Brain microvascular endothelial cell (primary cell): ENCODE results near the gene SCUBE1.

Experiments
- DNase-seq: peaks from one replicate; pipeline ENCODE4 v3.0.0-alpha.2; 2020
- H3K27ac ChIP-seq: fragments of 250-450 bp; sonication (Bioruptor Pico); 2 replicates; pipeline ENCODE4 v1.5.1; 2020; ENCODE audit warnings: mild to moderate bottlenecking, moderate library complexity
- H3K27me3 ChIP-seq: fragments of 250-450 bp; sonication (Bioruptor Pico); replicated peaks from 2 replicates; pipeline ENCODE4 v1.5.1; 2020; ENCODE audit warnings: mild to moderate bottlenecking
- H3K36me3 ChIP-seq: fragments of 250-450 bp; sonication (Bioruptor Pico); replicated peaks from 2 replicates; pipeline ENCODE4 v1.5.1; 2020; ENCODE audit warnings: mild to moderate bottlenecking
- H3K4me3 ChIP-seq: 2 replicates; pipeline ENCODE4 v1.5.1; 2011; ENCODE audit warnings: low read depth, mild to moderate bottlenecking, control low read depth, low read length, moderate library complexity
- in situ Hi-C: cut with HindIII; loops from 2 replicates; pipeline ENCODE4 v1.10.0; 2017; ENCODE audit warnings: low sequenced_read_pairs, low pct_ligation_motif_present
- TF ChIP-seq, protein P1 (sequence below): IDR thresholded peaks from 2 replicates; pipeline ENCODE4 v1.5.1; 2011; ENCODE audit warnings: low read depth, mild to moderate bottlenecking, moderate library complexity, low read length, control low read depth, inconsistent platforms; ENCODE audit errors: missing control alignments

Gene SCUBE1

DNA sequence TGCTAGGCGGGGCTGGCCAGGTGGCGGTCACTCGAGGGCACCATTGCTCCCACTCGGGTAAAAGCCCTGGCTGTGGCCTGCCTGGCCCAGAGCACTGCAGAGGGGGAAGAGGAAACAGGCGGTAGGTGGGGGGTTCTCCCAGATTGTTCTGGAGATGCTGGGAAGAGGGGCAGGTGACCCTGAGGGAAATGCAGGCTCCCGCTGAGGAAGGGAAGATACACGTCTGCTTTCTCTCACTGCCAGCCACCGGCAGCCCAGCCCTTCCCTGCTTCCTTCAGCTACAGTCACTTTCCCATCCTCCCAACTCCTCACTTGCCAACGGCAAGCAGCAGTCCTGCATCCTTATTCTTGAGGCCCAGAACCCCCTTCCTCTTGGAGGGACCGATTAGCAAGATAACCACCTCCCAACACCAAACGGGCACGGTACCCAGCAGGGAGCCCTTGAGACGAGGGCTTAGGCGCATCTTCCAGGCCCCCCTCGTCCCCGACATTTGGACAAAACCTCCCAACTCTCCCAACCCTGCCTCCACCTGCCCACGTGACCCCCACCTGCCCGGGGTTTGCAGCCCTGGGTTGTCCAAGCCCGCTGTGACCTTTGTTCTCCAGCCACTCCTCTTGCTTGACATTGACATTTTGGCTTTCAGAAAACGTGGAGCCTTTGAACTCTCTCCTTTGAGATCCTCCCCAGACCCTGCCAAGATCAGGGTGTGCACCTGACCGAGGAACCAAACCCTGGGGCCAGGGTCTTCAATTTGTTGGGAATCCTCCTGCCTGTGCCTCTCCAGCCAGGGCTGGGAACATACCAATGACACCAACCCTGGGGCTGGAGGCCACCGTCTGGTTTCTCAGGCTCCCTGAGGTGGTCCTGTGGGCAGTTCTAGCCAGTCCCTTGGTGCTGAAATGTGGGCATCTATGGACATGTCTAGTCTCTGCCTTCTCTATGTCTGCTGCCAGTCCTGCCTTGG lies 107.4 kb downstream of the SCUBE1 start:
- TF ChIP-seq, protein P1, sequence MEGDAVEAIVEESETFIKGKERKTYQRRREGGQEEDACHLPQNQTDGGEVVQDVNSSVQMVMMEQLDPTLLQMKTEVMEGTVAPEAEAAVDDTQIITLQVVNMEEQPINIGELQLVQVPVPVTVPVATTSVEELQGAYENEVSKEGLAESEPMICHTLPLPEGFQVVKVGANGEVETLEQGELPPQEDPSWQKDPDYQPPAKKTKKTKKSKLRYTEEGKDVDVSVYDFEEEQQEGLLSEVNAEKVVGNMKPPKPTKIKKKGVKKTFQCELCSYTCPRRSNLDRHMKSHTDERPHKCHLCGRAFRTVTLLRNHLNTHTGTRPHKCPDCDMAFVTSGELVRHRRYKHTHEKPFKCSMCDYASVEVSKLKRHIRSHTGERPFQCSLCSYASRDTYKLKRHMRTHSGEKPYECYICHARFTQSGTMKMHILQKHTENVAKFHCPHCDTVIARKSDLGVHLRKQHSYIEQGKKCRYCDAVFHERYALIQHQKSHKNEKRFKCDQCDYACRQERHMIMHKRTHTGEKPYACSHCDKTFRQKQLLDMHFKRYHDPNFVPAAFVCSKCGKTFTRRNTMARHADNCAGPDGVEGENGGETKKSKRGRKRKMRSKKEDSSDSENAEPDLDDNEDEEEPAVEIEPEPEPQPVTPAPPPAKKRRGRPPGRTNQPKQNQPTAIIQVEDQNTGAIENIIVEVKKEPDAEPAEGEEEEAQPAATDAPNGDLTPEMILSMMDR, result no peak
- Histone ChIP-seq H3K36me3 (no peaks in the 10 kb centered on the region), H3K4me3 (no peak overlapping the region), H3K27me3 (peaks cover 28% of the 10 kb centered on the region), H3K27ac (no peak overlapping the region)
- in situ Hi-C loops, result no loop called here
- DNase-seq, result no peak

DNA sequence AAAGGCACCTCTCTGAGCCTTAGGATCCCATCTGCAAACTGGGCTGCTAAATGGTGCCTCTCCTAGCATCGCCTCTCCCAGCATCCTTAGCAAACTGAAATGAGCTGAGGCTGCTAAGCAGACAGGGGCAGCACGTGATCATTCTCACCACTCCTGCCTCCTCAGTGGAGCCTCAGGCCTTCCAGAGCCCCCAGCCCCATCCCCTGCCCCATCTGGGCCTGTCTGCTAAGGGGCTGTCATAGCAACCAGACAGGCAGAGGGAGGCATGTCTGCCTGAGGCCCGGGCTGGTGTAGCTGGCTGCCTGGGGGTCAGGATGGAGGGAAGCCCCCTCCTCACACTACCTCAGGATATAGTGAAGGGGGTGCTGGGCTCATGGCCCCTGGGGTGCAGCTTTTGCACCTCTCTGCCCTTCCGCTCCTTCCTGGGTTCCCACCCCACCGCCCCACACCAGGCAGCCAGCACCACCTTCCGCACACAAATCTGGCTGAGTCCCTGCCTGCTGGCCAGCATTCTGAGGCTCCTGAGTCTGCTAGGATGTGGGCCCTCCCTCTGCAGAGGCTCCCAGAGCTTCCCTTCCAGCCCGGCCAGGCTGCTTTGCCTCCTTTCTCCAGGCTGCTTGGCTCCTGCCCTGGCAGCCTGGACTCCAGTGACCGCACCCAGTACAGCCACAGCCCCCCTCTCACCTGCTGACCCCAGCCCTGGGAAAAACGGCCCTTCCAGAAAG lies 108.7 kb downstream of the SCUBE1 start:
- in situ Hi-C loops, result no loop called here

DNA sequence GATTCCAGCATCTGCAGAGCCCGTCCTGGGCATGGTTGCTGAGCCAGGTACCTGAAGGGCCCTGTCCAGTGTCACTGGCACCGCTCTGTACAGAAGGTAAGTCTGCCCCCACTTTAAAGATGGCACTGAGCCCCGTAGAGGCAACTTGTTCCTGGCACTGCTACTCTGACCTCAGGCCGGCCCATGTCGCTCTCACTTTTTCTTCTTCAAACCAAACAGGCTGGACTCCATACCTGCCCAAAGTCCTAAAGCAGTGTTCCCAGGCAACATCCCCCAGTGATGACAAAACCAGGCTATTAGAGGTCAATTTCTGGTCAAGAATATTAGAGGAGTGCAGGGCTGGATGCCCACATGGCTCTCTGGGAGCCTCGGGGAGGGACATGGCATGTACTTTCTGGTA lies 109.6 kb downstream of the SCUBE1 start:
- Histone ChIP-seq H3K36me3 (no peaks in the 10 kb centered on the region), H3K27me3 (peaks cover 24% of the 10 kb centered on the region), H3K4me3 (no peak overlapping the region), H3K27ac (no peak overlapping the region)
- no peak for DNase-seq
- TF ChIP-seq, protein P1, result no peak
- in situ Hi-C loops, result no loop called here

More for the DNA sequence above, 108.7 kb downstream of the SCUBE1 start:
- H3K27me3 ChIP-seq, result peaks cover 28% of the 10 kb centered on the region
- no peaks in the 10 kb centered on the region for H3K36me3 ChIP-seq
- no peak overlapping the region for H3K27ac ChIP-seq
- no peak for DNase-seq
- TF ChIP-seq, protein P1, result no peak
- H3K4me3 ChIP-seq, result no peak overlapping the region

DNA sequence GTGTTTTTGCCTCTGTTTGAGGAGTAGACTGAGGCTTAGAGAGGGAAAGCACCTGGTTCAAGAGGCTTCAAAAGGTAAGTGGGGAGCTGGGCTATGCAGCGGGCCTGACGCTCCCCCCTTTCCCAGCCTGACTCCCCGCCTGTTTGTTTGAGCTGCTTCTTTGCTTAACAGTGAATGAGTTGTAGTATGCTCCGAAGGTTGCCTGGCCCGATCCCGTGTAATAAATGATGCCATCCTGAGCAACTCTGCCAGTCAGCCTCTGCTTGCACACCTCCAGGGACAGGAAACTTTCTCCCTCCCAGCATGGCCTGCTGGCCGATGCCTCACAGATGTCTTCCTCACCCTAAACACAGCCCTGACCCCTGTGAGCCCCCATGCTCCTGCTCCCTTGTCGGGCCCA lies 110.7 kb downstream of the SCUBE1 start:
- Histone ChIP-seq H3K4me3 (no peak overlapping the region), H3K36me3 (no peaks in the 10 kb centered on the region), H3K27me3 (peaks cover 24% of the 10 kb centered on the region), H3K27ac (no peak overlapping the region)
- TF ChIP-seq, protein P1, result no peak
- in situ Hi-C loops, result no loop called here
- no peak for DNase-seq

DNA sequence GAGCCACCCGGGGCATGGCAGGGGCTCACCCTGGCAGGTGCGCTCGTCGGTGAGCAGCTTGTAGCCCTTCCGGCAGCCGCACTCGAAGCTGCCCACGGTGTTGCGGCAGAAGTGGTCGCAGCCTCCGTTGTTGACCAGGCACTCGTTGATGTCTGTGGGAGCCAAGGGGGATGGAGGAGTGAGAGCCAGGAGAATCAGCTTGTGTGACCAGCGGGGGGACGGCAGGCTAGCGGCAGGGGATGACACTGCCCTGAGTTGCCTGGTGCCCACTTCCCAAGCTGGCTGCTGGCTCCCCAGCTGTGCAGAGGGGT lies 111.5 kb downstream of the SCUBE1 start:
- DNase-seq, result no peak
- no peak overlapping the region for H3K27ac ChIP-seq
- TF ChIP-seq, protein P1, result no peak
- no peak overlapping the region for H3K4me3 ChIP-seq
- peaks cover 21% of the 10 kb centered on the region for H3K27me3 ChIP-seq
- no peaks in the 10 kb centered on the region for H3K36me3 ChIP-seq
- in situ Hi-C loops, result no loop called here
